ENCODE results near the gene KLK7. TPM values are rescaled to one million over a fixed set of nuclear protein-coding genes. Genes with fewer than 3 reads are reported as not detected.

KLK7 gene
- total and polyA plus RNA-seq, 8 donors: 0.08 to 0.55 (median 0.08) TPM; not detected in 4

DNA sequence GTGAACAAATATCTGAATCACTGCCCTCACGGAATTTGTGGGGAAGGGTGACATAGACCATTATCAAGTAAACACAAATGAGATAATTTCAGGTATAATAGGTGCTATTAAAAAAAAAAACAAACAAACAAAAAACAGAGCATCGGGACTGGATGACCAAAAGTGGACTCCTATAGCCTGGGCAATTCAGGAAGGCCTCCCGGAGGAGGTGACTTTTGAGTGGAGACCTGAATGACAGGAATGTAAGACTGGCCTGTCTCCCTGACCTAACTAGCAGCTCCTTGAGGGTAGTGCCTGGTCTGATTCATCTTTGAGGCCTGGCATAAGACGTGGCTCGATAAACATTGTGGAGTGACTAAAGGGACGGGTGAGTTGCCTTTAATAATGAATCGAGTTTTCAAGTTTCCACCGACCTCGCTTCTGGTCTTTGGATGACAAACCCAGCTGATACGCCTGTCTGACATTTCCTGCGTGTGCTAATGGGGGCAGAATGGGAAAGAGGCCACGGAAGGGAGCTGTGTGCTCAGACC, 29.0 kb upstream of the KLK7 start:
- no peaks in the 10 kb centered on the region for H3K36me3 ChIP-seq
- peaks cover 15 to 98% of the 10 kb centered on the region in 2 donors for H3K27me3 ChIP-seq
- intact Hi-C loops (cut with DNase I): no loop called here
- ATAC-seq (no peak), DNase-seq (no peak)
- peaks cover 0 to 4% of the 10 kb centered on the region in 2 donors for H3K4me1 ChIP-seq
- H3K4me3 ChIP-seq: no peak overlapping the region
- H3K27ac ChIP-seq: no peak overlapping the region
- TF ChIP-seq, protein P1, sequence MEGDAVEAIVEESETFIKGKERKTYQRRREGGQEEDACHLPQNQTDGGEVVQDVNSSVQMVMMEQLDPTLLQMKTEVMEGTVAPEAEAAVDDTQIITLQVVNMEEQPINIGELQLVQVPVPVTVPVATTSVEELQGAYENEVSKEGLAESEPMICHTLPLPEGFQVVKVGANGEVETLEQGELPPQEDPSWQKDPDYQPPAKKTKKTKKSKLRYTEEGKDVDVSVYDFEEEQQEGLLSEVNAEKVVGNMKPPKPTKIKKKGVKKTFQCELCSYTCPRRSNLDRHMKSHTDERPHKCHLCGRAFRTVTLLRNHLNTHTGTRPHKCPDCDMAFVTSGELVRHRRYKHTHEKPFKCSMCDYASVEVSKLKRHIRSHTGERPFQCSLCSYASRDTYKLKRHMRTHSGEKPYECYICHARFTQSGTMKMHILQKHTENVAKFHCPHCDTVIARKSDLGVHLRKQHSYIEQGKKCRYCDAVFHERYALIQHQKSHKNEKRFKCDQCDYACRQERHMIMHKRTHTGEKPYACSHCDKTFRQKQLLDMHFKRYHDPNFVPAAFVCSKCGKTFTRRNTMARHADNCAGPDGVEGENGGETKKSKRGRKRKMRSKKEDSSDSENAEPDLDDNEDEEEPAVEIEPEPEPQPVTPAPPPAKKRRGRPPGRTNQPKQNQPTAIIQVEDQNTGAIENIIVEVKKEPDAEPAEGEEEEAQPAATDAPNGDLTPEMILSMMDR (IDR thresholded peaks at IDR 0.05): no peak
- H3K9me3 ChIP-seq: no peaks in the 10 kb centered on the region

DNA sequence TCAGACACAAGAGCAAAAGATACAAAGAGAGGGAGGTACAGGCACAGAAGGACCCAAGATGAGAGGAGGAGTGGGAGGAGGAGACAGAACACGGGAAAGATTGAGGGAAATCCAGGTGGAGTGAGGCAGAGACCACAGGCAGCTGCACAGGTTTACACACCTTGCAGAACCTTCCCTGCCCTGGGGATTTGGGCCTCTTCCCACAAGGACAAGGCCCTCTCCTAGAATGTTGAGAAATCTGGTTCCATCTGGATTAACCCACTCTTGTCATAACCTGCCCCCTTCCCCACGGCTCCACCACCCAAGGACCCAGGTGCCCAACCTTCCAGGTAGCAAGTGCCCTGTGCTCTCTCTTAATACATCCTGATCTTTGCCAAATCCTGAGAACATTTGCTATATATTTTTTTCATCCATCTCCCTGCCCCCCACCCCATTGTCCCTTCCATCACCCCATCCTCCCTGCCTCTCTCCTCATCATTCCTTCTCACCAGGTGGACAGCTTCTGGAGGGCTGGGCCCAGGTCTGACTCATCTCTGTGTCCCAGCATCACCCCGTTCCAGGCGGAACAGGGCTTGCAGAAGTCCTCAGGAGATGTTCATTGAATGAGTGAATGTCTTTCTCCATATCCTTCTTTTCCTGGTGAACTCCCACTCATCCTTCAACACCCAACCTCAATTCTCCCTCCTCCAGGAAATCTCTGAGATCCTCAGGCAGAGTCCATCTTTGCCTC, 26.5 kb upstream of the KLK7 start:
- Histone ChIP-seq H3K4me1 (no peaks in the 10 kb centered on the region), H3K36me3 (no peaks in the 10 kb centered on the region), H3K27me3 (peaks cover 0 to 96% of the 10 kb centered on the region in 2 donors), H3K9me3 (no peaks in the 10 kb centered on the region), H3K4me3 (no peak overlapping the region), H3K27ac (no peak overlapping the region)
- TF ChIP-seq, protein P1 (IDR thresholded peaks at IDR 0.05): no peak
- intact Hi-C loops (cut with DNase I): no loop called here
- no peak for ATAC-seq
- no peak for DNase-seq

DNA sequence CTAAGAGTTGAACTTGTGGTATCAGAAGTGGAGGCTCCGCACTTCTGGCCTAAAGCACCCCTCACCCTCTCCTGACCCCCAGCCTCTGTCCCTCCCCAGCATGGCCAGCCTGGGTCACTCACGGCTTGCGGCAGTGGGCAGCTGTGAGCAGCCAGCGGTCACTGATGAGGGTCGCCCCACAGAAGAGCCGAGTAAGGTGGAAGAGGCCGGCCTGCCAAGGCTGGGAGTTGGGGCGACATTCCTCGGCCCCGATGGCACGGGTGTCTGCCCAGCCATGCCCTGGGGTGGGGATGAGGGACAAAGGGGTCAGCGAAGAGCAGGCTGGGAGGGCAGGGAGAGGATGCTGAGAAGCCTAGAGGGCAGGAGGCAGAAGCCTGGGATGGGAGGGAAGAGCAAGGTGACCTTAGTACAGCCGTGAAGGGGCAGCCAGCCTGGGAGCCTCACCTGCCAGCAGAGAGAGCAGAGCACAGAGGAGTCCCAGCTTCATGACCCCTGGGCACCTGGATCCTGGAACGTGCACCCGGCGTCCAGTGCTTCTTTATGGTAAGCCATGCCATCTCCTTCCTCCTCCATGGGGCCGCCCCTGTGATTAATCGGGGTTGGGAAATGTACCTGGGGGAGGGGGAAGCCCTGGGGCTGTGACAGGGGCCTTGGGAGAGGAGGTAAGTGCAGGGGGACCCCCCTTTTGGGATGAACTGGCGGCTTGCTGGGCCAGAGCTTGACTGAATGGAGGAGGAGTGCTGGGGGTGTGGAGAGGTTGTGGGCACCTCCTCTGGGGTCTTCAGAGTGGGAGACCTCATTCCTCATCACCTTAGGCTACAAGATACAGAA, 25.6 kb upstream of the KLK7 start:
- H3K36me3 ChIP-seq: no peaks in the 10 kb centered on the region
- TF ChIP-seq, protein P1 (IDR thresholded peaks at IDR 0.05): no peak
- intact Hi-C loops (cut with DNase I): no loop called here
- peaks cover 0 to 86% of the 10 kb centered on the region in 2 donors for H3K27me3 ChIP-seq
- H3K4me1 ChIP-seq: no peaks in the 10 kb centered on the region
- DNase-seq: no peak
- no peak overlapping the region for H3K4me3 ChIP-seq
- H3K9me3 ChIP-seq: no peaks in the 10 kb centered on the region
- no peak for ATAC-seq
- H3K27ac ChIP-seq: no peak overlapping the region

DNA sequence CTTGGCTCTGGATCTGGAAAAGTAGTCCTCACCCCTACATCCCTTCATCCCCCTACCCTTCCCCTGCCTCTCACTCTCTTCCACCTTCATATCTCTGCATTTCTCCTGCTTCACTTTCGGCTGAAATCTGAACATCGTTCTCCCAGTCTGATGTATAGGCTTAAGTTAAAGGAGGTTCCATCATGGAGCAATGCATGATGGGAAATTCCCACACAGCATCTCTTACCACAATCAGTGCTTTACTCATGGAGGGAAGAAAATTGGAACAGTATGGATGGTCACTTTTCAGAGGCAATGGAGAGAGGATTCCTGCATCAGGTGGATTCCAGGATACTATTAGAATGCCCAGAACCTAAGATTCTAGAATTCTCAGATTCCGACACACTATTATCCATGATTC, 23.8 kb upstream of the KLK7 start:
- H3K27ac ChIP-seq: no peak overlapping the region
- ATAC-seq (no peak), DNase-seq (no peak)
- peaks cover 0 to 1% of the 10 kb centered on the region in 2 donors for H3K9me3 ChIP-seq
- intact Hi-C loops (cut with DNase I): no loop called here
- no peak overlapping the region for H3K4me3 ChIP-seq
- H3K36me3 ChIP-seq: no peaks in the 10 kb centered on the region
- TF ChIP-seq, protein P1 (IDR thresholded peaks at IDR 0.05): no peak
- peaks cover 0 to 86% of the 10 kb centered on the region in 2 donors for H3K27me3 ChIP-seq
- no peaks in the 10 kb centered on the region for H3K4me1 ChIP-seq

DNA sequence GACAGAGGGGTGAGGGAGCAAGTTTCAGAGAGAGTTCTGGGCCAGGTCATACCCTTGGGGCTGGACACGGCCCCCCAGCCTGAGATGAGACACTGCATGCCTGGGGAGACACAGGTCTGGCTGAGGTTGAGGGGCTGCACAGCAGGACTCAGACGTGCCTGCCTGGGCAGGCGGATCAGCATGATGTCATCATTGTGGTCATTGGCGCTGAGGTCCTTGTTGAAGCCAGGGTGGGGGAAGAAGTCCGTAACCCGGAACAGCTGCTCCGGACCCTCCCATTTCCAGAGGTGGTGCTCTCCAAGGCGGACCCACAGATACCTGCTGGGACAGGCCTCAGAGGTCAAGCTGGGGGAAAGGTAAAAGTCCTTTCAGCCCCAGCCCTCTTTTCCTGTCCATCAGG, 22.7 kb upstream of the KLK7 start:
- no peak overlapping the region for H3K4me3 ChIP-seq
- TF ChIP-seq, protein P1 (IDR thresholded peaks at IDR 0.05): no peak
- H3K36me3 ChIP-seq: no peaks in the 10 kb centered on the region
- peaks cover 0 to 87% of the 10 kb centered on the region in 2 donors for H3K27me3 ChIP-seq
- H3K27ac ChIP-seq: no peak overlapping the region
- H3K9me3 ChIP-seq: peaks cover 0 to 2% of the 10 kb centered on the region in 2 donors
- intact Hi-C loops (cut with DNase I): no loop called here
- no peaks in the 10 kb centered on the region for H3K4me1 ChIP-seq
- DNase-seq (no peak), ATAC-seq (no peak)
